ENCODE results near the gene HCN2.

Gene HCN2

DNA sequence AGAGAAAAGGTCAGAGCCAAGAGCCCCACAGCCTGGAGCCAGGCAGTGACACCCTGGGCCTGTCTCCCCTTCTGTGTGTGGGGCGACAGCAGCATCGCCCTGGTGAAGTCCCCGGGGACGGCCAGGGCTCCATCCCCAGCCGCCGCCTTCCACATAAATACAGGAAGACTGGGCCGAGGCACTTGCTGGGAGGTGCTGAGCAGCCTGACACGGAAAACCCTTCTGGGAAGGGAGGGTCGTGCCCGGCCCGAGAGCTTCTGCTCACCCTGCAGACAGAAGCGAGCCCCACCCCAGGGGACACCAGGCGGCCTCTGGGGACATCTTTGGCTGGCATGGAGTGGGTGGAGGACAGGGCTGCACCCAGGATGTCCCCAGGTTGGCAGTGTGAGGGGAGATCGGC is 55.1 kb downstream of the HCN2 start:
- Histone ChIP-seq H3K4me1 (ENCODE audit: control insufficient read depth, insufficient read depth, low read depth, low read length) (peaks cover 4% of the 10 kb centered on the region), H3K18ac (ENCODE audit: low read depth in 1 of 2, low read length in 2 of 2) (no peak overlapping the region)

DNA sequence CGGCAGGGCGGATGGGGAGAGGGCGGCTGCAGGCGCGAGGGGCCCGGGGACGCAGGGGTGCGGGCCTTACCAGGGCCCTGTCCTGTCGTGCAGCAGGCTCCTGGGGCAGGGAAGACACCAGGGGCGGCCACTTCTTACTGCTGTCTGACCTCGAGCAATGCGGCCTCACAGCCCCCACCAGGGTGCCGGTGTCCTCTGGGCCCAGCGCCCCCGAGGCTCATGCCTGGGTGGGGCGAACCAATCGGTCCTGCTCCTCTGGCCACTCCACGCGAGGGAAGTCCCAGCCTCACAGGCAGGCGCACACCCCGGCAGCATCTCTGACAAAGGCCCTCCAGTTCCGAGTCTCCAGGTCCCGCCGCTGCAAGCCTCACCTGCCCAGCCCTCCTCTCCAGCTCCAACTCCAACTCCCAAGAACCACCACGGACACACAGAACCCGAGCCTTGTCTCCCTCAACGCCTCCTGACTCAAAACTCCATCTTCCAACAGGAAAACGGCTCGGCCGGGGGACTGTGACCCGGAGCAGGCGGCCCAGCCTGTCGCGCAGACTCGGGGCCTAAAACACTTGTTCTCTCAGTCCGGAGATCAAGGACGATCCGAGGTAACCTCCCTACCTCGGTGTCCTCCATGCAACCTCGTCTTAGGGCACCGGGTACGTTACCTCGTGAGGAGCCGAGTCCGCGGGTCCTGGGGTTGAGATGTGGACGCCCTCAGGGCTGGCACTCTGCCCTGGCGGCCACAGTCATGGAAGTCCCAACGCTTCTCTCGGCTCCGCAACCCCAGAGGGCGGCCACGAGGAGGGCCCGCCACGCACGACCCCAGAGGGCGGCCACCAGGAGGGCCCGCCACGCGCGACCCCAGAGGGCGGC is 56.5 kb downstream of the HCN2 start:
- Histone ChIP-seq H3K23ac (ENCODE audit: low read length in 2 of 2) (no peak overlapping the region), H4K91ac (ENCODE audit: low read length) (no peak overlapping the region), H2BK12ac (ENCODE audit: low read length in 2 of 2) (no peak overlapping the region), H3K36me3 (ENCODE audit: control insufficient read depth in 1 of 2, insufficient read depth in 2 of 2, low read depth in 1 of 2, low read length in 2 of 2) (peaks cover 40 to 85% of the 10 kb centered on the region in 2 experiments), H3K4ac (ENCODE audit: low read depth in 1 of 2, low read length in 2 of 2) (no peak overlapping the region), H3K18ac (ENCODE audit: low read depth in 1 of 2, low read length in 2 of 2) (no peak overlapping the region), H3K9ac (ENCODE audit: low read length) (no peak overlapping the region), H2AK5ac (ENCODE audit: low read length, severe bottlenecking) (no peak overlapping the region), H3K9me3 (ENCODE audit: control insufficient read depth, low read length) (no peaks in the 10 kb centered on the region), H3K4me2 (ENCODE audit: low read length, poor library complexity, severe bottlenecking) (no peak overlapping the region), H3K27ac (ENCODE audit: low read length, poor library complexity, severe bottlenecking) (no peak overlapping the region), H2BK120ac (ENCODE audit: low read depth, low read length) (no peak overlapping the region), H3K14ac (ENCODE audit: low read length in 2 of 2) (no peak overlapping the region), H4K8ac (ENCODE audit: low read length) (no peak overlapping the region), H2BK15ac (ENCODE audit: low read depth, poor library complexity, severe bottlenecking) (no peak overlapping the region), H3K79me1 (replicated peaks; ENCODE audit: low read length, poor library complexity, severe bottlenecking) (peaks cover 18% of the 10 kb centered on the region), H3K27me3 (ENCODE audit: control insufficient read depth in 1 of 2, insufficient read depth in 1 of 2, low read length in 2 of 2) (no peaks in the 10 kb centered on the region), H3K4me3 (ENCODE audit: insufficient read depth in 1 of 2, low read depth in 1 of 2, low read length in 2 of 2) (no peak overlapping the region), H2AFZ (ENCODE audit: low read depth, low read length) (no peak overlapping the region), H3K4me1 (ENCODE audit: control insufficient read depth, insufficient read depth, low read depth, low read length) (no peaks in the 10 kb centered on the region), H2BK5ac (ENCODE audit: low read depth, low read length, poor library complexity, severe bottlenecking) (no peak overlapping the region)
- 96% methylated on average over 58 of the region's 62 CpGs for WGBS
- no peak for DNase-seq

More for the DNA sequence above, 55.1 kb downstream of the HCN2 start:
- Histone ChIP-seq H3K23ac (ENCODE audit: low read length in 2 of 2) (no peak overlapping the region), H2AK5ac (ENCODE audit: low read length, severe bottlenecking) (no peak overlapping the region), H4K8ac (ENCODE audit: low read length) (no peak overlapping the region), H2BK5ac (ENCODE audit: low read depth, low read length, poor library complexity, severe bottlenecking) (no peak overlapping the region), H3K79me1 (replicated peaks; ENCODE audit: low read length, poor library complexity, severe bottlenecking) (peaks cover 17% of the 10 kb centered on the region), H4K91ac (ENCODE audit: low read length) (no peak overlapping the region), H3K27ac (ENCODE audit: low read length, poor library complexity, severe bottlenecking) (no peak overlapping the region), H2BK12ac (ENCODE audit: low read length in 2 of 2) (no peak overlapping the region), H3K9me3 (ENCODE audit: control insufficient read depth, low read length) (no peaks in the 10 kb centered on the region), H3K36me3 (ENCODE audit: control insufficient read depth in 1 of 2, insufficient read depth in 2 of 2, low read depth in 1 of 2, low read length in 2 of 2) (peaks cover 36 to 73% of the 10 kb centered on the region in 2 experiments), H3K27me3 (ENCODE audit: control insufficient read depth in 1 of 2, insufficient read depth in 1 of 2, low read length in 2 of 2) (no peaks in the 10 kb centered on the region), H3K9ac (ENCODE audit: low read length) (no peak overlapping the region), H2AFZ (ENCODE audit: low read depth, low read length) (no peak overlapping the region), H3K4me2 (ENCODE audit: low read length, poor library complexity, severe bottlenecking) (no peak overlapping the region), H2BK120ac (ENCODE audit: low read depth, low read length) (no peak overlapping the region), H3K14ac (ENCODE audit: low read length in 2 of 2) (no peak overlapping the region), H3K4ac (ENCODE audit: low read depth in 1 of 2, low read length in 2 of 2) (no peak overlapping the region), H3K4me3 (ENCODE audit: insufficient read depth in 1 of 2, low read depth in 1 of 2, low read length in 2 of 2) (no peak overlapping the region), H2BK15ac (ENCODE audit: low read depth, poor library complexity, severe bottlenecking) (peak overlapping the region; percentile 77)
- DNase-seq, result no peak
- WGBS, result 90% methylated on average over 14 of the region's 14 CpGs

DNA sequence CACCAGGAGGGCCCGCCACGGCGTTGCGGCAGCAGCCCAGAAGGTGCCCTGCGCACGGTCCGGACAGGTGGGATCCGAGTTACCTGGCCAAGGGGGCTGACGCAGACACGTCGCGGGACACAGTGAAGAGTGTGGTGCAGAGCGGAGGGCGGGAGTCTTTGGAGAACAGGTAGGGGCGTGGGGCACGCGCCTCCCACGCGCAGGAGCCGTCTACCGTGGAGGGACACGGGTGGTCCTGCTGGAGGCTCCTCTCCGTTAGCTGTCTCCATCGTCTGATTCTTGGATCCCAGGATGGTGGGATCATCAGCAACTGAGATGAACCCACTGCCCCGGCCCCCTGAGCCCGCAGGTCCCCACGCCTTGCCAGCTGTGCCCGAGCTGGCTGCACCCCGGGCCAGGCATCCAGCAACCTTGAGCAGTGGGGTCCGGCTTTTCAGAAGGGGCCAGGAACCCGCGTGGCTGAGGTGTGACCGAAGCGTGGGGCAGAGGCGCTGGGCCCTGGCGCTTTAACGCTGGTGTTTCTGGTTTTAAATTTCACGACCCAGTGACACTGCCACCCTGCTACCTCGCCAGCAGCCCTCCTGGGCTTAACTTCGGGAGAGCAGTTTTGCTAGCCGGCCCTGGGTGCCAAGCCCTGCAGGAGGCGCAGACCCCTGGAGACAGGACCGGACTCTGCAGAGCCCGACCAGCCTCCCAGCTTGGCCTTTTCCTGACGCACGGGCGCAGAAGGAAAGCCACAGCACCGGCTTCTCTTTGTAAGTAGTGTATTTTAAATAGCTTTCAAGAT is 57.3 kb downstream of the HCN2 start:
- no peak overlapping the region for H2BK120ac ChIP-seq (ENCODE audit: low read depth, low read length)
- no peaks in the 10 kb centered on the region for H3K9me3 ChIP-seq (ENCODE audit: control insufficient read depth, low read length)
- peaks cover 46 to 91% of the 10 kb centered on the region in 2 experiments for H3K36me3 ChIP-seq (ENCODE audit: control insufficient read depth in 1 of 2, insufficient read depth in 2 of 2, low read depth in 1 of 2, low read length in 2 of 2)
- no peak overlapping the region for H2BK5ac ChIP-seq (ENCODE audit: low read depth, low read length, poor library complexity, severe bottlenecking)
- H3K79me1 ChIP-seq (replicated peaks; ENCODE audit: low read length, poor library complexity, severe bottlenecking), result peaks cover 18% of the 10 kb centered on the region
- H3K23ac ChIP-seq (ENCODE audit: low read length in 2 of 2), result no peak overlapping the region
- no peak overlapping the region for H3K27ac ChIP-seq (ENCODE audit: low read length, poor library complexity, severe bottlenecking)
- 93% methylated on average over 43 of the region's 48 CpGs for WGBS
- H4K91ac ChIP-seq (ENCODE audit: low read length), result no peak overlapping the region
- no peak overlapping the region for H3K18ac ChIP-seq (ENCODE audit: low read depth in 1 of 2, low read length in 2 of 2)
- H3K27me3 ChIP-seq (ENCODE audit: control insufficient read depth in 1 of 2, insufficient read depth in 1 of 2, low read length in 2 of 2), result no peaks in the 10 kb centered on the region
- no peak overlapping the region for H3K4me2 ChIP-seq (ENCODE audit: low read length, poor library complexity, severe bottlenecking)
- H3K14ac ChIP-seq (ENCODE audit: low read length in 2 of 2), result no peak overlapping the region
- no peak overlapping the region for H2AK5ac ChIP-seq (ENCODE audit: low read length, severe bottlenecking)
- H3K4me1 ChIP-seq (ENCODE audit: control insufficient read depth, insufficient read depth, low read depth, low read length), result no peaks in the 10 kb centered on the region
- no peak overlapping the region for H3K9ac ChIP-seq (ENCODE audit: low read length)
- no peak overlapping the region for H2BK15ac ChIP-seq (ENCODE audit: low read depth, poor library complexity, severe bottlenecking)
- no peak overlapping the region for H2AFZ ChIP-seq (ENCODE audit: low read depth, low read length)
- no peak for DNase-seq
- no peak overlapping the region for H4K8ac ChIP-seq (ENCODE audit: low read length)
- no peak overlapping the region for H2BK12ac ChIP-seq (ENCODE audit: low read length in 2 of 2)
- no peak overlapping the region for H3K4me3 ChIP-seq (ENCODE audit: insufficient read depth in 1 of 2, low read depth in 1 of 2, low read length in 2 of 2)
- H3K4ac ChIP-seq (ENCODE audit: low read depth in 1 of 2, low read length in 2 of 2), result no peak overlapping the region

Measured in mesenchymal stem cell (in vitro differentiated cells and primary cell).